Measurements from ENCODE around the gene U2AF2.
A peak's percentile ranks its signal among the peaks of the same experiment; 100 is the strongest.

The U2AF2 gene

DNA sequence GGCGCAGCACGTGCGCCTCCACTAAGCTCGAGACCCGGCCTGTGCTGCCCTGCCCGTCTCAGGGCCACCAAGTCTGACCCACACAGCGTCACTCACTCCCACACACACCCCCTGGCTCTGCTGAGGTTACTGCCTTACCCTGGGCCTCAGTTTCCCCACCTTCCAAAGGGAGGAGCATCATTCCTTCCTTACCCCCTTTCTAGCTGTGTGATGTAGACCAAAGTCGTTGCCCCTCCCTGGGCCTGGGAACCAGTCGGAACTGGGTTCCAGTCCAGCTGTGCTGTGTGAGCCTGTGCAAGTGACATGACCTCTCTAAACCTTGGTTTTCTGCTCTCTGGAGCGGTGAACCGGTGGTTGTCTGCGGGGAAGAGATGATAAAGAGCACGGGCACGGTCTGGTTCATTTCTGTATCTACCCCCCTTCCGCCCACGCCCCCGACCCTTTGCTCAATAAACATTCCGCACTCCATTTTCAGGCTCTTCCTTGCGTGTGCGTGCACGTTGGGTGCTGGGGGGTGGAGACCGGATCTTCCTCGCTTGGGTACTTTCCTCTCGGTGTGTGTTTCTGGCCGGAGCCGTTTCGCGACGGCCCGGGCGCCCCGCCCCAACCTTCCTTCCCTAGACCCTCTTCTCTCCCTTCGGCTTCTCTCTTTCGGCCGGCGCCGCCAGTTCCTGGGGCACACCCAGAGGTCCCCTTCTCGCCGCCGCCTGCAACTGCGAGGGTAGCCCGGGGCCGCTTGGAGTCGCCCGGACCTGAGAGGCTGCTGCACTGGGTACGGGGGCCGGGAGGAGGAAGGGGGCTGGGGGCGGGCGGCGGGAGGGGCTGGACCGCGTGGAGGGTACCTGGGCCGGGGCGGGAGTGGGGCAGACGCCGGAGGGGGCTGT, 11.6 kb upstream of the U2AF2 start, which contains the start of gene ZNF581:
Gene ZNF581 (plus strand): TSS at position 647 of the 884 bp plus-strand sequence. CDS start 923 bp downstream, outside the sequence.
- DNase-seq (ENCODE audit: low read depth, low spot score) = peak; percentile 56

DNA sequence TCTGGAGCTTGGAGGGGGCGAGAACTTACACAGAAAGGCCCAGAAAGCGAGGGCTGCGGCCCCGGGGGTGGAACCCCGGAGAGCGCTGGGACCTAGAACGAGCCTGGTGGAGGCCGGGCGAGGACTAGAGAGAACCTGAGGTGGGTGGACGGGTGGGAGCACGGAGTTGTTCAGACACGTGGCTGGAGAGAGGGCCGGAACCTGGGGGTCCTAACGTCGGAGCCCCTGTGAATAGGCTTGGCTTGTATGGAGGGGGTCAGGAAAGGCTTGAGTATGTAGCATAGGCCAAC, 11.0 kb upstream of the U2AF2 start:
- no peak for DNase-seq (ENCODE audit: low read depth, low spot score)

DNA sequence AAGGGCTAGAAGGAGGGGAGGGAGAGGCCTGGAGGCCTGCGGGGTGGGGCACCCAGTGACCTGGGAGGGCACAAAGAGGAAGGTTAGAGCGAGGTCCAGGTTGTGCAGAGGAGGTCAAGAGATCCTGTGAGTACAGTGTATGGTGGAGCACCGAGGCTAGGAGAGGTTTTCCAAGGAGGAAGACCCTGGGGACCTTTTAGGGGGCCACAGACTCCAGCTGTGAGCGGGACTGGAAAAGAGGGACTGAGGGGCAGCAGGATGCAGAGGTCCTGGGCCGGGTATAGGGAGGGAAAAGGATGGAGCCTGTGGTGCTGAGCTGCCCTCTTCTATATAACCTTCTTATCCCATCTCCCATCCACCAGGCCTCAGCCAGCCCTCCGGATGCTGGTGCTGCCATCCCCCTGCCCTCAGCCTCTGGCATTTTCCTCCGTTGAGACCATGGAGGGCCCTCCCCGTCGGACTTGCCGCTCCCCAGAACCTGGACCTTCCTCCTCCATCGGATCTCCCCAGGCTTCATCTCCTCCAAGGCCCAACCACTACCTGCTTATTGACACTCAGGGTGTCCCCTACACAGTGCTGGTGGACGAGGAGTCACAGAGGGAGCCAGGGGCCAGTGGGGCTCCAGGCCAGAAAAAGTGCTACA, 10.5 kb upstream of the U2AF2 start:
- no peak for DNase-seq (ENCODE audit: low read depth, low spot score)

DNA sequence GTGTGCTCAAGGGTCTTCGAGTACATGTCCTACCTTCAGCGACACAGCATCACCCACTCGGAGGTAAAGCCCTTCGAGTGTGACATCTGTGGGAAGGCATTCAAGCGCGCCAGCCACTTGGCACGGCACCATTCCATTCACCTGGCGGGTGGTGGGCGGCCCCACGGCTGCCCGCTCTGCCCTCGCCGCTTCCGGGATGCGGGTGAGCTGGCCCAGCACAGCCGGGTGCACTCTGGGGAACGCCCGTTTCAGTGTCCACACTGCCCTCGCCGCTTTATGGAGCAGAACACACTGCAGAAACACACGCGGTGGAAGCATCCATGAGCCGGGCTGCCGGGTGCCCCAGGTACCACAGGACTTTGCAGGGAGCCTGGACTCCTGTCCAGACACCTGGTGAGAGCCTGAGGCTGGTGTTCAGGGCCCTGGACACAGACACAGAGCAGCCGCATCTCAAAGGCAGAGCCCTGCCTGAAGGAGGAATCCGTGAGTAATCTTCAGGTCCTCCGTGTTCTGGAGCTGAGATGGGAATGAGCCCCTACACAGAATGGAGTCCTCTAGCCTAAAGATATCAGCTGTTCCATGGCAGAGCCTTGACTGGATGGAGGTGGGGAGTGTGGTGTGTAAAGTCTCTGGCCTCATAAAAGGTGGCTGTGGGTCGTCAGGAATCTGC, 9.9 kb upstream of the U2AF2 start:
- DNase-seq (ENCODE audit: low read depth, low spot score) = no peak

DNA sequence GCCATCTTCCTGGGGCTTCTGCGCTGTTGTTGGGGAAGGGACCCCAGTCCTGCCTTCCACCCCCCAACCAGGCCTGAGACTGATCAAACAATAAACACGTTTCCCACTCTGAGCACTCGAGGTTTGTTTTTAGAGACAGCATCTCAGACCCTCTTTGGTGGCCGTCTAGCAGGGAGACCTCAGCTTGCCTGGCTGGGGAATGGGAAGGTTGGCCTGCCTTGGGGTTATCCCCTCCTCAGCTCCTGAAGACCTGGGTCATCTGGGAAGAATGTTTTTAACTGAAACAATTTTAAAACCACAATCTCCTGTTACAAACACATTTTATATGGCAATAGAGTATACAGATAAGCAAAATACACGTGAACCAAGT, 9.3 kb upstream of the U2AF2 start:
- no peak for DNase-seq (ENCODE audit: low read depth, low spot score)

DNA sequence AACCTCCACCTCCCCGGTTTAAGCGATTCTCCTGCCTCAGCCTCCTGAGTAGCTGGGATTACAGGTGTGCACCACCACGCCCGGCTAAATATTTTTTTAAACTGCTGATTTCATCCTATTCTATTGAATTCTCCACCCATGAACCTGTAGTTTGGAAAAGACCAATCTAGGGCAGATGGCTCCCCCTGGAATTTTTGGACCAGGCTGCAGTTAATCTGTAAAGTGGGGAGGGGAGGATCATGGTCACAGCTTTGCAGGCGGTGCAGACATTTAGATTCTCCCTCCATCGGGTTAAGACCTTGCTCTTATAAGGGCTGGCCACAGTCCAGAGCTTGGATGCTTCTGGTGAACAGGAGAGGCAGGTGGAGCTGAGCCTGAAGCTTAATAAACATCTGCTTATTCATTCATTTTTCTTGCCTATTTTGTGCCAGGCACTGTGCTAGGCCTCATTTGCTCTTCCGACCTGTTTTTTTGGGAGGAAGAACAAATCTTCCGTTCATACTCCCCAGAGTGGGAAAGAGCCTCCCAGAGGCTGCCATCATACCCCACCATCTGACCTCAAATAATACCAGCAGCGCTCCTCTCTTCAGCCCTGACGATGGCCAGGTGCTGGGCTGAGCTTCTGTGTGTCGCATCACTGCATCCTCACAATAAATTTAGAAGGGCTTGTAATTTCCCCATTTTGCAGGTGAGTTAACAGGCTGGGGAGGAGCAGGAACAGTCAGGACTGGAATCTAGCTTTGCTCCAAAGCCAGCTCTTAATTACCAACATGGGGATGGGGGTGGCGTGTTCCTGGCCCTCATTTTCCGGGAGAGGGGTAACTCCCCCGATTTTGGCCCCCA, 7.7 kb upstream of the U2AF2 start:
- no peak for DNase-seq (ENCODE audit: low read depth, low spot score)

DNA sequence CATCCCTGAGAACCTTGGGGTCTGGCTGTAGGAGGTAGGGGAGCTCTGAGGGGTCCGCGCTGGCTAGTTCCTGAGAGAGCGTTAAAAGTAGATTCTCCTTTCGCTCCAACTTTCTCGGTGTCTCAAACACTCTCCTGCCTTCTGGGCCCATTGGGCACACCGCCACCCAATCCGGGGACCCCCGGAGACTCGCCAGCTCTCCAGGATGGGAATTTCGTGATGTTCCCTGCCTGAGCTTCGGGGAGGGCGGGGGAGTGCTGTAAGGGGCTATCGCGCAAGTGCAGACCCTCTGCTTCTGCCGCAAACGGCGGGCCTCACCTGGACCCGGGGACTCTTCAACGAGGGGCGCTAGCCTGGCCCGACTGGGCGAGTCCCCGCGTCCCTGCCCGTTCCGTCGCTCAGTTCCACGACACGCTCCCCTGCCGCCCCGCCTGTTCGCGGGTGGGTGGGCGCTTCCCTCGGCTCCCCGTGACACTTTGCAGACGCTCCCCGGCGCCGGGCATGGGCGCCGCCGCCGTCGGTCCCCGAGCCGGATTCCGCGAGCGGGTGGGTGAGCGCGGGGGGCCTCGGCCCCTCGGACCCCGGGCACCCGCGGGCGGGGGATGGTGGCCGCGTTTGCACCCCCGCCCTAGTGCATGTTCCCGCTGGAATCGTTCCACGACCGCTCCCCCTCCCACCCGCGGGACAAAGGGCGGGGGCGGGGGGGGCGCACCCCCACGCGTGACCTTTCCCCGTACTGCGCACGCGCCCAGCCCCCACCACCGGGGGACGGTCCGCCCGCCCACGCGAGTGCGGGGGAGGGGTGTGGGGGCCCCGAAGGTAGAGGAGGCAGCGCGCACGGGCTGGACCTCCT, 6.9 kb upstream of the U2AF2 start, which contains the start of gene CCDC106:
Gene CCDC106 (plus strand): TSS at position 481 of the 853 bp plus-strand sequence. CDS start 835 bp downstream, outside the sequence.
- DNase-seq (ENCODE audit: low read depth, low spot score) = no peak

DNA sequence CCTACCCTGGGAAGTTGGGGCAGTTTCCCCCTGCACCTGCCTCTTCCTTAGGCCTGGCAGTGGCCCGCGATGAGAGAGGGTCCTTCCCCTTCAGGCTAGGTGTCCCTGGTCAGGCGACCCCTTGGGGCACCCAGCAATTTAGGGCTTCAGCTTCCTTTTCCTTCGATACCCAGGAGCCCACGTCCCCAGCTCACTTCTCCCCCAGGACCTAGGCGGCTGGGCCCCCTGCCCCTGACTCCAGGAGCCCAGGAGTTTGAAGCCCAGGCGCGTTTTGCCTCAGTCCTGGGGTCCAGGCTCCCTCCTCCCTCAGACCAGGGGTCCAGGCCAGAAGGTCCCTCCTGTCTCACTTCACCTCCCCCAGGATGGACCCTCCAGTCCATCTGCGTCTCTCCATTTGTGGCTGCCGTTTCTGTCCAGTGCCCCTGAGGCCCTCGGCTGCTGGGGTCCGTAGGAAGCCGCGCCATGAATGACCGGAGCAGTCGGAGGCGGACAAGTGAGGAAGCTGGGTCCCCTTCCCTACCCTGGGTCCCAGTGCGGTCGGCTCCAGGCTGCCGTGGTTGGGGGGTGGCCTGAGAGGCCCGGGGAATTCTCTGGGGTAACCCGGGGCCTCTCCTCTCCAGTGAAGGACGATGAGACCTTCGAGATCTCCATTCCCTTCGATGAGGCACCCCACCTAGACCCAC, 6.1 kb upstream of the U2AF2 start:
- no peak for DNase-seq (ENCODE audit: low read depth, low spot score)

DNA sequence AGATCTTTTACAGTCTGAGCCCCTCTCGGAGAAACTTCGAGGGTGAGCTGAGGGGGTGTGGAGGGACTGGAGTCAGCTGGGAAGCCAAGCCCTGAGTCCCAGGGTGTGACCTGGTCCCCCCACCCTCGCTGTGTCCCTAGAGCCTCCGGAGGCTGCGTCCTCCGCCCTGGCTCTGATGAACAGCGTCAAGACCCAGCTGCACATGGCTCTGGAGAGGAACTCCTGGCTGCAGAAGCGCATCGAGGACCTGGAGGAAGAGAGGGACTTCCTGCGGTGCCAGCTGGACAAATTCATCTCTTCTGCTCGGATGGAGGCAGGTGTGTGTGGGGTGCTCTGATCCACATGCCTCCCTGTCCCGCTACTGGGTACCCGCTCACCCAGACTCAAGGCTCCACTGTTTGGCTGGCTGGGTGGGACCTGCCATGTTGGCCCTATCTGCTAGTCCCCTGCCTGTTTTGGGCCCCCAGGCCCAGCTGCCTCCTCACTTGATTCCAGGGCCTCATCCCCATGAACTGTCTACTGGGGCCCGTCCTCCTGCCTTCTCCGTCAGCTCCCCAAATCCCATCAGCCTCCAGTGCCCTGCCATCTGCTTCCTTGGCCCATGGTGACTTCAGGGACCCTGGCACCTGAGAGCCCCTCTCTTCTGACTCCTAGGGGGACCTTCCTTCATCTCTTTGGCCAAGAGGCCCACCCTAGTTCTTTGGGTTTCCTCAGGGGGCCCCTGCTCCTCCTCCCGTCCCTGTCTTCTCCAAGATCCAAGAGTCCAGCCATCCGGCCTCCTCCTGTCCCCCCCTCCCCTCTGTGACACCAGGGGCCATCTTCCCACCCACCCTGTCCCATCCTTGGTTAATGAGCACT, 5.3 kb upstream of the U2AF2 start:
- no peak for DNase-seq (ENCODE audit: low read depth, low spot score)

DNA sequence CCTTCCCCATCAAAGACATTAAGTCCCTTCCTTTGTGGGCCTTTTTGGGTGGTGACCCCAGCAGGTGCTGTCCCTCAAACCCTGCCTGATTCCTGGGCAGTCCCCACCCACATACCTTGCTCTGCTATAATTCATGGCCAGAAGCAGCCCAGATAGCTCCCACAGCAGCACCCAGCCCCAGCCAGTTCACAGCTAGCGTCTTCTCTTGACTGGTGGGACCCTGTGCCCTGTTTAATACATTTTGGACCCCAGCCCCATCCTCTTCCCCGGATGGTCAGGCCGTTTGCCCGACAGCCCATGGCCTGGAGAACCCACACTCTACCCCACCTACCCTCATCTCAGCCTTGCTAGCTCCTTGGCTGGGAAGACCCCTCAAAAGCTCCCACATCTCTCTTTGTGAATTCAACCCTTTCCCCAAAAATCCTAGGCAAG, 4.7 kb upstream of the U2AF2 start:
- DNase-seq (ENCODE audit: low read depth, low spot score) = no peak

DNA sequence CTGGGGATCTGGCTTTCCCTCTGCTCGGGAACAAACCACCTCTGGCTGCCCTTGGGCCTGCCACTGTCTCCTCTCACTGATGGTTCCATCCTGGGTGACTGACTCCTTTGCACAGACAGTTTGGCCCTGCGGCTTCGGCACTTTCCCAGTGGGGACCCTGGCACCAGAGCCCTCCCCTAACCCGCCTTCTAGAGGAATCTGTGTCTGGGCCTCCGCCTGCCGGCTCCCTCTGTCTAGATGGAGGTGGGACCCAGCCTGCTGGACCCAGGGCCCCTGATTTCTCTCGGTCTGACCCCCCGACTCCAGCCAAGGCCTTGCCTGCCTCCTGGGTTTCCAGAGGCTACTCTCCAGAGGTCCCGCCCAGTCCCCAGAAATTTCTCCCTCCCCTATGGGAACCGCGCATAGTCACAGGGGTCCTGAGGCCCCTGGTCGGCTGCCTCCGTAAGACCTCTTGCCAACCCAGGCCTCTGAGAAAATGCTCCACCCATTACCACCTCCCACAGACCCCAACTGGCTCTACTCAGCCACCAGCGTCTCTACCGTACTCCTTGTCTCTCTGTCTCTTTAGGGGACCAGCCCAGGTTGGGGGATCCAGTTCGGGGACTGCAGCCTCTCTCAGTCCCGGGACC, 4.1 kb upstream of the U2AF2 start:
- no peak for DNase-seq (ENCODE audit: low read depth, low spot score)

DNA sequence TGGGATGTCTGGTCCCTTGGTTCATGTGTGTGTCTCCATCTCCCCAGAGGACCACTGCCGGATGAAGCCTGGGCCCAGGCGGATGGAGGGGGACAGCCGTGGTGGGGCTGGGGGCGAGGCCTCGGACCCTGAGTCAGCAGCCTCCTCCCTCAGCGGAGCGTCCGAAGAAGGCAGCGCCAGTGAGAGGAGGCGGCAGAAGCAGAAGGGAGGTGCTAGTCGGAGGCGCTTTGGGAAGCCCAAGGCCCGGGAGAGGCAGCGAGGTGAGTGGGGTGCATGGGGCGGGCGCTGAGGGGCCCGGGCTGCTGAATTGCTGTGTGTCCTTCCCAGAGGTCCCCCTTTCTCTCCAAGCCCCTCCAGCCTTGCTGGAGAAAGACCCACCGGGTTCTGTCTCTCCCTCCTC, 3.6 kb upstream of the U2AF2 start:
- no peak for DNase-seq (ENCODE audit: low read depth, low spot score)

DNA sequence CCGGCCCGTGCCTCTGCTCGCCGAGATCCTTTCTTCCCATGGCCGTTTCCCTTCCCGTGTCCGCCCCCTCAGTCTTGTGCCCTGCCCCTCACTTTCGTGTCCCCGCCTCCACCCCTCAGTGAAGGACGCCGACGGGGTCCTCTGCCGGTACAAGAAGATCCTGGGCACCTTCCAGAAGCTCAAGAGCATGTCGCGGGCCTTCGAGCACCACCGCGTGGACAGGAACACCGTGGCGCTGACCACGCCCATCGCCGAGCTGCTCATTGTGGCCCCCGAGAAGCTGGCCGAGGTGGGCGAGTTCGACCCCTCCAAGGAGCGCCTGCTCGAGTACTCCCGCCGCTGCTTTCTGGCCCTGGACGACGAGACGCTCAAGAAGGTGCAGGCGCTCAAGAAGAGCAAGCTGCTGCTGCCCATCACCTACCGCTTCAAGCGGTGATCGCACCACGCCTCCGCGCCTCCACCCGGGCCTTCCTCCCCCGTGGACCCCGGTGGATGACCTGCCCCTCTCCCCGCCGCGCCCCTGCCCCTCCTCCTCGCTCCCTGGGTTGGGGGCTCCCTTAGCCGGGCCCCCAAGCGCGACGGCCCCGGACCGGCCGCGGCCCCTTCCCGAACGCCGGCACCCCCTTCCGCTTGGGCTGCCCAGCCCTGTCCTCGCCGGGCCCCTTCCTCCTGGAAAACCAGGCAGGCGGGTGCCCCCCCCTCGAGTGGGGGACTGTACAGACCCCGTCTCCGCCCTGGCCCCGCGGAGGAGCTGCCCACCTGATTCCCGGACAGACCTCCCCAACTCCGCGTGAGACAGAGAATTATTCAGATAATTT, 2.3 kb upstream of the U2AF2 start:
- no peak for DNase-seq (ENCODE audit: low read depth, low spot score)

DNA sequence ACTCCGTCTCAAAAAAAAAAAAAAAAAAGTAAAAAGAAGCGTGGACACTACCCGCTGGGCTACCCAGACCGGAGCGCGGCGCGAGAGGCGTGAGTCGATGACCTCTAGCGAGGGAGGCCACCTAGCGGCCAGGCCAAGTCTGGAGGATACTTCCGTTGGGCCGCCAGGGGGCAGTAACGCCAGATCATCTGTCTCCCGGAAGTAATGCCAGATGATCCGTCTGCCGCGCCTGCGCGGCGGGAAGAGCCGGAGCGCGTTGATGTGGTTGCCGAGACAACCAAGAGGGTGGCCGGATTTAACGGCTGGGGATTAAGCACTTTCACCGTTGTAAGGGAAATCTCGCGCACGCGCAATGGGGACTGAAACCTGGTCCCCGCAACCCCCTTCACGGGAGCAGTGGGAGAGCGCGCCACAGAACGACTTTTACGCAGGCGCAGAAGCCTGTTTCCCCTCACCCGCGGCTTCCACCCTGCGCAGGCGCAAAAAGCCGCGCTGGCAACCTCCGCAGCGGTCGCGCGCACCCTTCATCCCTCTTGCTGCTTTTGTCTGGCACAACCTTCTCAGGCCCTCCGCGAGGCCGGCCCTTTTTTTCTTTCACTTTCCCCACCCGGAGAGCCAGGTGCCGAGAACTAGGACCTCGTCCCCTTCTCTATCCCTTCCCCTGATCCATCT, 1.0 kb upstream of the U2AF2 start:
- peak; percentile 99 for DNase-seq (ENCODE audit: low read depth, low spot score)

DNA sequence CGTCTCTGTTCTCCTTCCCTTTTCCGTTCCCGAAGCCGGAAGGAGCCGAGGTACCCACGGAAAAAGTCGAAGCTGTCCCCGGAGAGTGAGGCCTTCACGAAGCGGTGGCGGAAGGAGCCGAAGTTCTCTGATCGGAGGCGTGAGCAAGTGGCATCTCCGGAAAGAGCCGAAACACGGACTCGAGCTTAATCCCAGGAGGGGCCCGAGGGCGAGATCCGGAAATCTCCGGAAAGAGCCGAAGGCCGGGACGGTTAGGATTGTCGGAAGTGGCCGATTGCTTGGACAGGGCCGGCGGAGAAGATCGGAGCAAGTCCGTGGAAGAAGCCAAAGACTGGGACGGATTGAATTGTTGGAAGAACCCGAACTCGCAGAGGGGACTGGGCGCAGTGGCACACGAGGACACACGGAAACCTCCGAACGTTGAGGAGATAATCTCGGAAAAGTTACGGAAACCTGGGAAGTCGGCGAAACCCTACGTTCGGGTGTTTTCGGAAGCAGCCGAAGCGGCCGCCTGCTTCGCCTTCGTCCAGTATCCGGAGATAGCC, 440 bp upstream of the U2AF2 start:
- peak; percentile 97 for DNase-seq (ENCODE audit: low read depth, low spot score)

DNA sequence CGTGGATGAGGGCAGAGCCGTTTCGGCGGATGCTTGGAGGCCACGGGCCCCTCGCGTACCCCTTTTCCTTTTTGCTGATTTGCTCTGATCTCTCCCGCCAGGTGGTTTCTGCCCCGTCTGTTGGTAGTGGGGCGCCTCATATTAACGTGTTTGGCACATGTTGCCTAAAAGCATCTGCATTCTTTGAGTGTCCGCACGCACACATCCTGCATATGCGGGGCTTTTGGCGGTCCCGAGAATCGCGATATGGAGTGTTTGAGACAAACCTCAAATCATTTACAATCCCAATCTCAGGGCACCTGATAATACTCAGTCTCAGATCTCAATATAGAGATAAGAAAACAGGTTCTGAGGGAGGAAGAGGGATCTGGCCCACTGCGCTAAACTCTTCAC, 809 bp downstream of the U2AF2 start:
- DNase-seq (ENCODE audit: low read depth, low spot score) = no peak

DNA sequence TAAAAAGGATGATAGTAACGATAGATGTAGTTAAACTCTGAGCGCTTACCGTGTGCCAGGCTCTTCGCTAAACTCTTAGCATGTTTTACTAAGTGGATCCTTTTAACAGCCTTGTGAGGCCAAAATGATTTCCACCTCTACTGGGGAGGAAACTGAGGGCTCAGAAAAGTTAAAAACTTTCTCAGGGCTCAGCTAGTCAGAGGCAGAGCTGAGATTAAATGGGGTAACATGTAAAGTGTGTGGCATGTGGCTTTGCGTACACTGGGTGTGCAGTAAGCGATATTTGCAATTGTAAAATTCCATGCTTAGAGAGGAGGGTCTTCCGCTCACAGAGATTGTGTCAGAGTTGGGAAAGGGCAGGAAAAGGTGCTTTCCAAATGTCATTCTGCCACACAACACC, 1.7 kb downstream of the U2AF2 start:
- no peak for DNase-seq (ENCODE audit: low read depth, low spot score)

Data from activated CD4-positive, CD25-positive, alpha-beta regulatory T cell treated with anti-CD3 and anti-CD28 coated beads, Interleukin-2, amount 50 U/mL, for 16 hours (primary cell).